Esophagus squamous epithelium (tissue), 4 donors: ENCODE measurements around the gene SMKR1.

Experiments used
- POLR2A ChIP-seq, 4 donors: fragments of 450-650 bp; IDR thresholded peaks; one replicate each; pipeline ENCODE4 v1.6.1; 2017; ENCODE audit warnings: antibody characterized with exemption in 4 of 4, mild to moderate bottlenecking in 4 of 4, moderate library complexity in 3 of 4
- TF ChIP-seq, protein P1 (sequence below), 6 experiments: fragments of 450-650 bp in 4 of 6; fragments of 200-600 bp in 2 of 6; sonication (generic) in 2 of 6; IDR thresholded peaks; one replicate each; pipeline ENCODE4 v1.5.1; 2016 to 2019; ENCODE audit warnings: antibody characterized with exemption in 6 of 6, mild to moderate bottlenecking in 4 of 6, moderate library complexity in 4 of 6

DNA sequence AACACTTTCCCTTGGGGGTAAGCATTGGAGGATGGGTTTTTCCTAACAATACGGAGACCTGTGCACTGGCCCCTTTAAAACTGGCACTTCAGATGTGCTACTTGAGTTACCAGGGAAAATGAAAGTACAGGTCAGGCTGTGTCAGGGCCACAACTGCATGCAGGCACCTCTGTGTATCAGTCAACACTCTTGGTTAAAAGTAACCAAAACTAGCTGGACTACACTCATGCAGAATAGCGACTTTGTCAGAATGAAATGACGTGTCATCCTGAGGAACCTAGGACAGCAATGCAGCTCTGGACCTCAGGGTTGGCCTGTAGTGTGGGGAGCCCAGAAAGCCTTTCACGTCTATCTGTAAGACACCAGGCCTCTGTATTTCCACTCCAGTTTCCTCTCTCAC is 33.8 kb upstream of the SMKR1 start:
- TF ChIP-seq POLR2A (IDR thresholded peaks at IDR 0.05): no peak
- TF ChIP-seq, protein P1, sequence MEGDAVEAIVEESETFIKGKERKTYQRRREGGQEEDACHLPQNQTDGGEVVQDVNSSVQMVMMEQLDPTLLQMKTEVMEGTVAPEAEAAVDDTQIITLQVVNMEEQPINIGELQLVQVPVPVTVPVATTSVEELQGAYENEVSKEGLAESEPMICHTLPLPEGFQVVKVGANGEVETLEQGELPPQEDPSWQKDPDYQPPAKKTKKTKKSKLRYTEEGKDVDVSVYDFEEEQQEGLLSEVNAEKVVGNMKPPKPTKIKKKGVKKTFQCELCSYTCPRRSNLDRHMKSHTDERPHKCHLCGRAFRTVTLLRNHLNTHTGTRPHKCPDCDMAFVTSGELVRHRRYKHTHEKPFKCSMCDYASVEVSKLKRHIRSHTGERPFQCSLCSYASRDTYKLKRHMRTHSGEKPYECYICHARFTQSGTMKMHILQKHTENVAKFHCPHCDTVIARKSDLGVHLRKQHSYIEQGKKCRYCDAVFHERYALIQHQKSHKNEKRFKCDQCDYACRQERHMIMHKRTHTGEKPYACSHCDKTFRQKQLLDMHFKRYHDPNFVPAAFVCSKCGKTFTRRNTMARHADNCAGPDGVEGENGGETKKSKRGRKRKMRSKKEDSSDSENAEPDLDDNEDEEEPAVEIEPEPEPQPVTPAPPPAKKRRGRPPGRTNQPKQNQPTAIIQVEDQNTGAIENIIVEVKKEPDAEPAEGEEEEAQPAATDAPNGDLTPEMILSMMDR (IDR thresholded peaks at IDR 0.05): no peak
